ENCODE results near the gene SBF2.

- TF ChIP-seq CTCF (IDR thresholded peaks at IDR 0.05; ENCODE audit: insufficient read depth, low read length) (no peak), GABPA (IDR thresholded peaks at IDR 0.05; ENCODE audit: low read depth) (no peak), POLR2AphosphoS5 (IDR thresholded peaks at IDR 0.05; ENCODE audit: low read depth) (no peak), REST (IDR thresholded peaks at IDR 0.05; ENCODE audit: insufficient replicate concordance, low read depth) (no peak), SPI1 (IDR thresholded peaks at IDR 0.05; ENCODE audit: borderline replicate concordance, low read depth) (no peak)
Measured at GRCh38 chr11:9951807-9952206, 342.2 kb downstream of the SBF2 start.
